HCT116 (cell line): Measurements from ENCODE around the gene CADPS. TPM values are rescaled to one million over a fixed set of nuclear protein-coding genes. Genes with fewer than 3 reads are reported as not detected.

Experiments used
- ATAC-seq: fragments of 200-7000 bp; cut with Tn5 transposase; 2 replicates; pipeline ENCODE4 v1.9.1; 2020; ENCODE audit warnings: mild to moderate bottlenecking, moderate library complexity
- BruUV-seq: library from RNA; stranded (reverse); fragments of 400-500 nt; replicated peaks from 2 replicates; lab custom pipeline; 2021; lab: Mats Ljungman, UMichigan
- CTCF ChIA-PET: fragments of 300-600 bp; sonication (Branson Sonifier 250); formaldehyde crosslinking; loops from one replicate; lab custom pipeline; 2021; ENCODE audit warnings: antibody characterized with exemption; lab: Charles Lee
- POLR2A ChIA-PET: fragments of 300-600, 350-600 bp; sonication (Branson Sonifier 250); formaldehyde crosslinking; loops from one replicate; lab custom pipeline; 2021; ENCODE audit warnings: antibody characterized with exemption; lab: Charles Lee
- RAD21 ChIA-PET, 2 experiments: fragments of 300-600 bp; sonication (Branson Sonifier 250); formaldehyde crosslinking; loops; one replicate each; lab custom pipeline; 2023; ENCODE audit warnings: low total read pairs in 2 of 2; ENCODE audit not compliant: uncharacterized antibody in 2 of 2, unreplicated experiment in 2 of 2, low non-redundant PET in 1 of 2; lab: Charles Lee
- DNase-seq: peaks from one replicate; pipeline ENCODE4 v3.0.0-alpha.2; 2010; ENCODE audit warnings: low read depth, low spot score
- H2AFZ ChIP-seq: fragments of 200-600 bp; shearing (Covaris generic), sonication (generic); 2 replicates; pipeline ENCODE4 v1.6.1; 2017; ENCODE audit warnings: low read depth, mixed run types, mixed read lengths, antibody characterized with exemption, low read length; ENCODE audit not compliant: poor library complexity, severe bottlenecking
- H3K27ac ChIP-seq: 2 replicates; pipeline ENCODE4 v1.5.1; 2012; ENCODE audit warnings: low read depth, low read length
- H3K27me3 ChIP-seq: fragments of 200-600 bp; sonication (generic); 2 replicates; pipeline ENCODE4 v1.6.1; 2016; ENCODE audit warnings: mixed run types, low read length, mixed read lengths; ENCODE audit not compliant: insufficient read depth
- H3K36me3 ChIP-seq, 2 experiments: fragments of 200-500 bp in 1 of 2; fragments of 200-600 bp in 1 of 2; sonication (Bioruptor generic) in 1 of 2; sonication (generic) in 1 of 2; 2 replicates each; pipeline versions ENCODE4 v1.5.1 to v1.6.1; 2014 to 2016; ENCODE audit warnings: low read length in 2 of 2, inconsistent platforms in 1 of 2, mixed read lengths in 1 of 2, mixed run types in 1 of 2; ENCODE audit not compliant: insufficient read depth in 2 of 2, control insufficient read depth in 1 of 2
- H3K4me1 ChIP-seq, 2 experiments: fragments of 200-600 bp in 1 of 2; sonication (generic) in 1 of 2; 2 replicates each; pipeline versions ENCODE4 v1.5.1 to v1.6.1; 2012 to 2017; ENCODE audit warnings: low read length in 2 of 2, inconsistent platforms in 1 of 2, mild to moderate bottlenecking in 1 of 2, mixed read lengths in 1 of 2, mixed run types in 1 of 2, moderate library complexity in 1 of 2; ENCODE audit not compliant: insufficient read depth in 2 of 2, control insufficient read depth in 1 of 2
- H3K4me2 ChIP-seq: fragments of 200-600 bp; sonication (generic); 2 replicates; pipeline ENCODE4 v1.6.1; 2017; ENCODE audit warnings: mixed run types, low read length, mixed read lengths
- H3K4me3 ChIP-seq, 2 experiments: fragments of 200-600 bp in 1 of 2; sonication (generic) in 1 of 2; replicated peaks in 1 of 2; 2 replicates each; pipeline ENCODE4 v1.5.1; 2011 to 2016; ENCODE audit warnings: low read length in 2 of 2, control low read depth in 1 of 2, low read depth in 1 of 2, mild to moderate bottlenecking in 1 of 2, mixed read lengths in 1 of 2, mixed run types in 1 of 2
- H3K79me2 ChIP-seq: fragments of 200-600 bp; sonication (generic); 2 replicates; pipeline ENCODE4 v1.6.1; 2017; ENCODE audit warnings: mild to moderate bottlenecking, mixed run types, low read length, moderate library complexity, mixed read lengths; ENCODE audit not compliant: insufficient read depth
- H3K9ac ChIP-seq: fragments of 200-600 bp; sonication (generic); 2 replicates; pipeline ENCODE4 v1.6.1; 2016; ENCODE audit warnings: low read length, mixed read lengths
- H3K9me2 ChIP-seq: fragments of 200-600 bp; sonication (generic), shearing (Covaris generic); 2 replicates; pipeline ENCODE4 v1.6.1; 2017; ENCODE audit warnings: mixed run types, mild to moderate bottlenecking, moderate library complexity; ENCODE audit not compliant: insufficient read depth
- H3K9me3 ChIP-seq, 2 experiments: fragments of 200-500 bp in 1 of 2; fragments of 200-600 bp in 1 of 2; sonication (Bioruptor generic) in 1 of 2; sonication (generic) in 1 of 2; 2 replicates each; pipeline ENCODE4 v1.6.1; 2014 to 2017; ENCODE audit warnings: low read length in 2 of 2, mixed read lengths in 2 of 2, inconsistent platforms in 1 of 2, low read depth in 1 of 2, mild to moderate bottlenecking in 1 of 2, mixed run types in 1 of 2, moderate library complexity in 1 of 2; ENCODE audit not compliant: control insufficient read depth in 1 of 2, insufficient read depth in 1 of 2
- H4K20me1 ChIP-seq: fragments of 200-600 bp; sonication (generic), shearing (Covaris generic); 2 replicates; pipeline ENCODE4 v1.6.1; 2017; ENCODE audit warnings: mixed run types, mild to moderate bottlenecking, moderate library complexity; ENCODE audit not compliant: insufficient read depth
- EGR1 ChIP-seq: IDR thresholded peaks from 2 replicates; pipeline ENCODE4 v1.6.1; 2012; ENCODE audit warnings: low read depth
- ELF1 ChIP-seq: IDR thresholded peaks from 2 replicates; pipeline ENCODE4 v1.6.1; 2012; ENCODE audit warnings: low read depth, borderline replicate concordance
- EZH2 ChIP-seq: fragments of 200-600 bp; sonication (generic); IDR thresholded peaks from 2 replicates; pipeline ENCODE4 v1.6.1; 2017; ENCODE audit warnings: antibody characterized with exemption, mixed run types
- EZH2phosphoT487 ChIP-seq: fragments of 200-600 bp; IDR thresholded peaks from 2 replicates; pipeline ENCODE4 v1.6.1; 2018; ENCODE audit warnings: antibody characterized with exemption, borderline replicate concordance
- FOSL1 ChIP-seq: IDR thresholded peaks from 2 replicates; pipeline ENCODE4 v1.6.1; 2012; ENCODE audit warnings: low read depth
- JUND ChIP-seq: IDR thresholded peaks from 2 replicates; pipeline ENCODE4 v1.6.1; 2012
- MAX ChIP-seq: IDR thresholded peaks from 2 replicates; pipeline ENCODE4 v1.6.1; 2012
- POLR2AphosphoS5 ChIP-seq: IDR thresholded peaks from 2 replicates; pipeline ENCODE4 v1.6.1; 2011; ENCODE audit warnings: mild to moderate bottlenecking, low read depth, low read length, moderate library complexity
- RAD21 ChIP-seq: IDR thresholded peaks from 2 replicates; pipeline ENCODE4 v1.6.1; 2012; ENCODE audit warnings: low read depth, mild to moderate bottlenecking
- REST ChIP-seq: IDR thresholded peaks from 2 replicates; pipeline ENCODE4 v1.6.1; 2012; ENCODE audit warnings: low read depth
- SIN3A ChIP-seq: IDR thresholded peaks from 2 replicates; pipeline ENCODE4 v1.6.1; 2012; ENCODE audit warnings: low read depth
- SP1 ChIP-seq: IDR thresholded peaks from 2 replicates; pipeline ENCODE4 v1.6.1; 2012; ENCODE audit warnings: low read depth
- TCF7L2 ChIP-seq: IDR thresholded peaks from 2 replicates; pipeline ENCODE4 v1.7.0; 2011; ENCODE audit warnings: borderline replicate concordance, inconsistent platforms; ENCODE audit not compliant: insufficient read depth, insufficient read length; ENCODE audit errors: extremely low read depth
- ZFX ChIP-seq: fragments of 450-650 bp; IDR thresholded peaks from 2 replicates; pipeline ENCODE4 v1.6.1; 2017
- ZNF274 ChIP-seq: fragments of 200-500 bp; sonication (Bioruptor generic); IDR thresholded peaks from 2 replicates; pipeline ENCODE4 v1.6.1; 2014; ENCODE audit warnings: mild to moderate bottlenecking, low read depth, low read length, inconsistent platforms
- intact Hi-C: fragments of 100-400 bp; cut with micrococcal nuclease; formaldehyde crosslinking; loops from 2 replicates; pipeline ENCODE4 v1.10.0; 2022
- total RNA-seq: library from RNA; stranded (reverse); gene quantifications from one replicate; pipeline ENCODE4 v1.2.1, GENCODE V29; 2021; ENCODE audit not compliant: unreplicated experiment

Gene CADPS
- total RNA-seq, 1 experiment from 2014 or later, result not detected

- CTCF ChIA-PET, result no interaction called here
- ATAC-seq, result no peak
- no peak for DNase-seq
- Histone ChIP-seq H3K9ac (no peak overlapping the region), H3K4me2 (no peak overlapping the region), H2AFZ (no peak overlapping the region), H3K9me2 (no peaks in the 10 kb centered on the region), H4K20me1 (no peaks in the 10 kb centered on the region), H3K27me3 (no peaks in the 10 kb centered on the region; the same call in 1 of the 2 replicates)
- POLR2A ChIA-PET, result no interaction called here
- BruUV-seq, result no TSS peak
- TF ChIP-seq EZH2phosphoT487 (no peak), RAD21 (no peak), SIN3A (no peak), EGR1 (no peak), POLR2AphosphoS5 (no peak), ZNF274 (no peak), SP1 (no peak), ELF1 (no peak), FOSL1 (no peak), EZH2 (no peak), MAX (no peak), TCF7L2 (no peak), REST (no peak), JUND (no peak), ZFX (no peak)
- TF ChIP-seq, all 23 proteins: peak for 0
- Histone ChIP-seq H3K9me3 (no peaks in the 10 kb centered on the region), H3K79me2 (no peaks in the 10 kb centered on the region), H3K36me3 (no peaks in the 10 kb centered on the region), H3K27ac (no peak overlapping the region), H3K4me1 (no peaks in the 10 kb centered on the region), H3K4me3 (no peak overlapping the region)
- RAD21 ChIA-PET, result no interaction called here
- intact Hi-C loops, result no loop called here
Measured at GRCh38 chr3:62922326-62922725, 47.1 kb upstream of the CADPS start.
